PFSK-1 (cell line): ENCODE data around the gene NOG.

ENCODE experiments used
- FOXP2 ChIP-seq: optimal IDR thresholded peaks from 2 replicates; pipeline ENCODE3; 2011; ENCODE audit warnings: borderline replicate concordance, control low read depth, inconsistent platforms; ENCODE audit not compliant: insufficient read depth; ENCODE audit errors: extremely low read length, extremely low read depth
- POLR2AphosphoS5 ChIP-seq: IDR thresholded peaks from 2 replicates; pipeline ENCODE4 v1.6.1; 2012; ENCODE audit warnings: low read depth, mild to moderate bottlenecking, control low read depth, low read length, moderate library complexity
- SIN3A ChIP-seq: IDR thresholded peaks from 2 replicates; pipeline ENCODE4 v1.6.1; 2012; ENCODE audit warnings: mild to moderate bottlenecking, low read length, moderate library complexity, borderline replicate concordance; ENCODE audit not compliant: insufficient read depth
- TAF1 ChIP-seq: IDR thresholded peaks from 2 replicates; pipeline ENCODE4 v1.6.1; 2012; ENCODE audit warnings: low read length, control low read depth, borderline replicate concordance; ENCODE audit not compliant: insufficient read depth
- TF ChIP-seq, protein P1 (sequence below), 2 experiments: IDR thresholded peaks; 2 replicates each; pipeline versions ENCODE4 v1.6.1 to v1.8.0; 2011 to 2012; ENCODE audit warnings: low read depth in 2 of 2, low read length in 2 of 2, control low read depth in 1 of 2, inconsistent platforms in 1 of 2, mild to moderate bottlenecking in 1 of 2, moderate library complexity in 1 of 2; ENCODE audit not compliant: insufficient read depth in 1 of 2

Gene NOG

DNA sequence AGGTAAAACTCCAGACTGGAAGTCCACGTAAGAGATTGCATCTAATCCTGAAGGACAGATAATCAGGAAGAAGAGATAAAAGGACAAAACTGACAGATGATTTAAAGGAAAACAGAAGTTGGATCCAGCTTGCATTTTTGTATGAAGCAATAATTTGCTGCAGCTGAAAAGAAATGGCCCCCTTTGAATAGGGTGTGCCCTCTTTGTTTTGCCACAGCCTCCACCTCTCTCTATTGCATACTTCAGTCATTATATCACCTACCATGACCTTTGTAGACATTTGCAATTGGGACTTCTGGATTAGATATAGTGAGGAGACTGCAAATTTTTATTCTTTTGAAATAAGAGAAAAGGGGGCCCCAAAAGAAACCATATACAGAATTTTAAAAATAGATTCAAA lies 8.1 kb downstream of the NOG start:
- no peak for TF ChIP-seq POLR2AphosphoS5
- no peak for TF ChIP-seq FOXP2
- TF ChIP-seq, protein P1, sequence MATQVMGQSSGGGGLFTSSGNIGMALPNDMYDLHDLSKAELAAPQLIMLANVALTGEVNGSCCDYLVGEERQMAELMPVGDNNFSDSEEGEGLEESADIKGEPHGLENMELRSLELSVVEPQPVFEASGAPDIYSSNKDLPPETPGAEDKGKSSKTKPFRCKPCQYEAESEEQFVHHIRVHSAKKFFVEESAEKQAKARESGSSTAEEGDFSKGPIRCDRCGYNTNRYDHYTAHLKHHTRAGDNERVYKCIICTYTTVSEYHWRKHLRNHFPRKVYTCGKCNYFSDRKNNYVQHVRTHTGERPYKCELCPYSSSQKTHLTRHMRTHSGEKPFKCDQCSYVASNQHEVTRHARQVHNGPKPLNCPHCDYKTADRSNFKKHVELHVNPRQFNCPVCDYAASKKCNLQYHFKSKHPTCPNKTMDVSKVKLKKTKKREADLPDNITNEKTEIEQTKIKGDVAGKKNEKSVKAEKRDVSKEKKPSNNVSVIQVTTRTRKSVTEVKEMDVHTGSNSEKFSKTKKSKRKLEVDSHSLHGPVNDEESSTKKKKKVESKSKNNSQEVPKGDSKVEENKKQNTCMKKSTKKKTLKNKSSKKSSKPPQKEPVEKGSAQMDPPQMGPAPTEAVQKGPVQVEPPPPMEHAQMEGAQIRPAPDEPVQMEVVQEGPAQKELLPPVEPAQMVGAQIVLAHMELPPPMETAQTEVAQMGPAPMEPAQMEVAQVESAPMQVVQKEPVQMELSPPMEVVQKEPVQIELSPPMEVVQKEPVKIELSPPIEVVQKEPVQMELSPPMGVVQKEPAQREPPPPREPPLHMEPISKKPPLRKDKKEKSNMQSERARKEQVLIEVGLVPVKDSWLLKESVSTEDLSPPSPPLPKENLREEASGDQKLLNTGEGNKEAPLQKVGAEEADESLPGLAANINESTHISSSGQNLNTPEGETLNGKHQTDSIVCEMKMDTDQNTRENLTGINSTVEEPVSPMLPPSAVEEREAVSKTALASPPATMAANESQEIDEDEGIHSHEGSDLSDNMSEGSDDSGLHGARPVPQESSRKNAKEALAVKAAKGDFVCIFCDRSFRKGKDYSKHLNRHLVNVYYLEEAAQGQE (IDR thresholded peaks at IDR 0.05; ENCODE audit: insufficient read depth in 1 of 2, low read depth in 2 of 2, low read length in 2 of 2) = no peak
- TF ChIP-seq SIN3A = no peak
- TF ChIP-seq TAF1 = no peak

DNA sequence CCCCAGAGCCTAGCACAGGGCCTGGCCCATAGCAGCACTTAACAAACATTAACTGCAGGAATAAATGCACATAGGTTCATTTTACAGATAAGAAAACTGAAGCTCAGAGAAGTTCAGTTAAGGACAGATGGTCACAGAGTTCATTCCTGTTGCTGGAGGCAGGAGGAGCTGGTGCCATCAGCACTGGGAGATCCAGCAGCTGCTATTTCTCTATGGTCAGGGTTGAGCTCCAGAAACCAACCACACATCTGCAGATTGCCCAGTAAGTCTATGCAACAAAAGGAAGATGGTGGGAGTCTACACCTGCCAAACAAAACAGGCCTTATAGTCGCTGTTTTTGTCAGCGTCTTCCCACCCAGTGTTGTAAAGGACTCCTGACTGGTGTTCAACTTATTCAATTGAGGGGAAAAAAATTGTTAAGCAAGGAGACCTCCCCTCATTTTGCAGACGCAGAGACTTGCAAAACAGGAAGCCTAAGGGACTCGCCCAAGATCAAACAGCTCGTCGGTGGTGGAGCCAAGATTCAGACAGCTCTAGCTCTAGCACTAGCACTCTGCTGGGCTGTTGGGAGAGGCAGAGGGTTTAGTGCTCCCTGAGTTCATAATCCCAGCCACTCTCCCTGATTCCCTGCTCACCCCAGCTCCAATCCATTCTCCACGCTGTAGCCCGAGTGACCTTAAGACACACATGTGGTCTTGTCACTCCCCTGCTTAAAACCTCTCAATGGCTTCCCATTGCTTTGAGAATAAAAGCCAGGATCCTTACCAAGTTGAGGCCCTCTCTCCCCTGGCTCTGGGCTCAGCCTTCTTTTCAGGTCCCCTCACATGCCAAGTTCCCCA lies 9.0 kb downstream of the NOG start:
- TF ChIP-seq, protein P1 (IDR thresholded peaks at IDR 0.05; ENCODE audit: insufficient read depth in 1 of 2, low read depth in 2 of 2, low read length in 2 of 2) = no peak
- no peak for TF ChIP-seq POLR2AphosphoS5
- TF ChIP-seq FOXP2 = no peak
- no peak for TF ChIP-seq SIN3A
- TF ChIP-seq TAF1 = no peak

DNA sequence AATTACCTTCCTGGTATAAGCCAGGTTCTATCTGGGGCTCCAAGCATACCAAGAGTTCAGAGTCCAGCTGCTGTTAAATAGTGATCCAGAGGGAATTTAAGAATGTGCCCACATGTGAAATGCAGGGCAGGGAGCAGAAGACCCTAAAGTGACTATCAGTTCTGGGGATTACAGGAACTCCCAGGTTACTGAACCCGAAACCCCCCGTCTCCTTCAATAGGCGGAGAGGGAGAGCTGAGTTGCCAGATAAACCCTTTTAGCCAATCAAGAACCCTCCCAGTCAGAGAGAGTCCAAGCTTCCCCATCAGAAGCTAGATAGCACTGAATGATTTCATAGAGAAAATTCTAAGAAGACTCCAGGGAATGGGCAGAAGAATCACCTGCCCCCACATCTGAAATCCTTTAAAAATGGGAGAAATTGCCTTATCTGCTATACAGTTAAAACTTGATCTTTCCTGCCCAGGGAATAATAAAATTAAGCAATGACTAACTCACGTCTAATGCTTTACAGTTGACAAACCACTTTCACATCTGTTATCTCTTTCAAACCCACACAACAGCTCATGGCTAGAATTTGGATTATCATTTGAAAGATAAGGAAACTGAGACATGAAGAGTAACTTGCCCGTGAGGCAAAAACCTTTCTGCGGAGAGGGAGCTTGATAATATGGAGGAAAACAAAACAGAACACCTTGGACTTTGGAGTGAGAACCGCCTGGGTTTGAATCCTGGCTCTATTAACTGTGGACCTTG lies 10.2 kb downstream of the NOG start:
- TF ChIP-seq, protein P1 (IDR thresholded peaks at IDR 0.05; ENCODE audit: insufficient read depth in 1 of 2, low read depth in 2 of 2, low read length in 2 of 2) = no peak
- TF ChIP-seq FOXP2 (no peak), SIN3A (no peak), POLR2AphosphoS5 (no peak), TAF1 (no peak)

DNA sequence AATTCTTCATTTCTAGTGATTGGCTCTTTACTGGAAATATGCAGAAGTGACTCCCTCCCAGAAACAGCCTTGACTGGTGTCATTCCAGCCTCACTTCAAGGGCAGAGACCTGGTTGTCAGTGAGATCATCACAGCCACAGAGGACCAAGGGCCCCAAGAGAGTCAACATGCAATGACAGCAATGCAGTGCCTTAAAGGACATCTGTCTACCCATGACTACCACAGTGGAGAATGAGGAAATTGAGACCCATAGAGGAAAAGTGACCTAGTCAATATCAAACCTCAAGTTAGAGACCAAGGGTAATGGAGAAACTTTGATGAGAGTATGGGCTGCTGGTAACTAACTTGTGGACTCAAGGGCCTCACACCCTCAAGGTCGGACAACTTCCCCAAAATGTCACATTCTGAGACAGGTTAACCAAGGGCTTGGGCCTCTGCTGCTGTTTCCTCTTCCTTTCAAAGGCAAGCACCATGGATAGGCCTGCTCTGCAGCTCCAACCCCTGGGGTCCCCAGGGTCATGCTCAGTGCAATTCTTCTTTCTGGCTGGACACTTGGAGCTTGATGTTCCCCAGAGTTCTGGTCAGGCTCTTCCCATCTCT lies 11.3 kb downstream of the NOG start:
- TF ChIP-seq FOXP2 = no peak
- TF ChIP-seq, protein P1 (IDR thresholded peaks at IDR 0.05; ENCODE audit: insufficient read depth in 1 of 2, low read depth in 2 of 2, low read length in 2 of 2) = no peak
- no peak for TF ChIP-seq SIN3A
- no peak for TF ChIP-seq TAF1
- TF ChIP-seq POLR2AphosphoS5 = no peak
